ENCODE results near the gene PTPRM.

Gene PTPRM

GRCh38 chr18:8380006-8380405, 812.9 kb downstream of the PTPRM start:
- ChIA-PET CTCF (interaction anchor here (3.8 kb wide), 1 partner anchor 10 kb away, joined by 22 read pairs; no protein-coding TSS in a partner anchor), POLR2A (interaction anchor here (0.5 kb wide), 1 partner anchor 438 kb away, joined by 3 read pairs; no protein-coding TSS in a partner anchor)
- Histone ChIP-seq H3K27ac (ENCODE audit: extremely low read depth, low read depth, low read length) (no peak overlapping the region), H3K4me3 (ENCODE audit: low read depth, low read length) (no peak overlapping the region), H3K4me1 (ENCODE audit: control insufficient read depth, insufficient read depth, low read length) (peaks cover 2% of the 10 kb centered on the region), H3K36me3 (ENCODE audit: control insufficient read depth in 2 of 2, insufficient read depth in 1 of 2, low read length in 2 of 2) (no peaks in the 10 kb centered on the region), H3K9me3 (ENCODE audit: control insufficient read depth, insufficient read depth, low read depth, low read length) (no peaks in the 10 kb centered on the region)
- TF ChIP-seq ZBTB7A (tag by site-specific recombination; IDR thresholded peaks at IDR 0.05; ENCODE audit: low read depth) = no peak
- no peak for TF ChIP-seq SP2 (tag by site-specific recombination; IDR thresholded peaks at IDR 0.05)

GRCh38 chr18:8380926-8381325, 813.8 kb downstream of the PTPRM start:
- ChIA-PET CTCF (interaction anchor here (0.6 to 3.8 kb wide), 2 partner anchors 9 to 11 kb away, joined by 5 to 22 read pairs; no protein-coding TSS in a partner anchor), POLR2A (no interaction called here)

GRCh38 chr18:8381821-8382459, 814.8 kb downstream of the PTPRM start:
- H3K9me3 ChIP-seq (ENCODE audit: control insufficient read depth, insufficient read depth, low read depth, low read length) = no peaks in the 10 kb centered on the region
- no peak for TF ChIP-seq ZNF561 (tag by site-specific recombination; IDR thresholded peaks at IDR 0.05; ENCODE audit: borderline replicate concordance)
- no peak for TF ChIP-seq TSHZ1 (tag by site-specific recombination; IDR thresholded peaks at IDR 0.05; ENCODE audit: borderline replicate concordance)
- TF ChIP-seq ZNF175 (tag by site-specific recombination; IDR thresholded peaks at IDR 0.05) = no peak
- no peak for TF ChIP-seq ZNF211 (tag by site-specific recombination; IDR thresholded peaks at IDR 0.05; ENCODE audit: low read depth)
- TF ChIP-seq ZNF692 (tag by site-specific recombination; IDR thresholded peaks at IDR 0.05) = no peak
- no peak for TF ChIP-seq ZNF548 (tag by site-specific recombination; IDR thresholded peaks at IDR 0.05)
- no peak for TF ChIP-seq REST (tag by site-specific recombination; IDR thresholded peaks at IDR 0.05)
- TF ChIP-seq ZNF426 (tag by site-specific recombination; IDR thresholded peaks at IDR 0.05) = no peak
- TF ChIP-seq CTCF (tag by site-specific recombination; IDR thresholded peaks at IDR 0.05) = no peak
- no peak for TF ChIP-seq ZNF768 (tag by site-specific recombination; IDR thresholded peaks at IDR 0.05)
- TF ChIP-seq TCF7L2 (IDR thresholded peaks at IDR 0.05; ENCODE audit: borderline replicate concordance, low read depth, low read length) = no peak
- no peak overlapping the region for H3K4me3 ChIP-seq (ENCODE audit: low read depth, low read length)
- POLR2A ChIA-PET = no interaction called here
- CTCF ChIA-PET = interaction anchor here (0.6 to 3.8 kb wide), 3 partner anchors 8 to 404 kb away, joined by 3 to 22 read pairs (median 3); no protein-coding TSS in a partner anchor
- no peaks in the 10 kb centered on the region for H3K4me1 ChIP-seq (ENCODE audit: control insufficient read depth, insufficient read depth, low read length)
- no peak overlapping the region for H3K27ac ChIP-seq (ENCODE audit: extremely low read depth, low read depth, low read length)
- H3K36me3 ChIP-seq (ENCODE audit: control insufficient read depth in 2 of 2, insufficient read depth in 1 of 2, low read length in 2 of 2) = no peaks in the 10 kb centered on the region

More at GRCh38 chr18:8380926-8381325, 813.8 kb downstream of the PTPRM start:
- TF ChIP-seq ZFP69B (tag by site-specific recombination; IDR thresholded peaks at IDR 0.05) = no peak
- no peak for TF ChIP-seq ZFP41 (tag by site-specific recombination; IDR thresholded peaks at IDR 0.05; ENCODE audit: borderline replicate concordance)
- TF ChIP-seq GLIS2 (tag by site-specific recombination; IDR thresholded peaks at IDR 0.05) = no peak
- TF ChIP-seq MEIS1 (CRISPR knock-in tag; IDR thresholded peaks at IDR 0.05; ENCODE audit: borderline replicate concordance) = no peak
- no peak for TF ChIP-seq ZNF292 (tag by site-specific recombination; IDR thresholded peaks at IDR 0.05; ENCODE audit: borderline replicate concordance, low read depth)
- no peak for TF ChIP-seq TRIM28 (IDR thresholded peaks at IDR 0.05; ENCODE audit: borderline replicate concordance, low read length)
- no peak for TF ChIP-seq ZNF324 (tag by site-specific recombination; IDR thresholded peaks at IDR 0.05)
- no peak for TF ChIP-seq ZBTB21 (tag by site-specific recombination; IDR thresholded peaks at IDR 0.05)
- Histone ChIP-seq H3K4me3 (ENCODE audit: low read depth, low read length) (no peak overlapping the region), H3K36me3 (ENCODE audit: control insufficient read depth in 2 of 2, insufficient read depth in 1 of 2, low read length in 2 of 2) (no peaks in the 10 kb centered on the region), H3K27ac (ENCODE audit: extremely low read depth, low read depth, low read length) (no peak overlapping the region), H3K9me3 (ENCODE audit: control insufficient read depth, insufficient read depth, low read depth, low read length) (no peaks in the 10 kb centered on the region), H3K4me1 (ENCODE audit: control insufficient read depth, insufficient read depth, low read length) (no peaks in the 10 kb centered on the region)

All from HEK293 (cell line).